Neural progenitor cell (in vitro differentiated cells): ENCODE results near the gene RIPOR2. TPM values are rescaled to one million over a fixed set of nuclear protein-coding genes. Genes with fewer than 3 reads are reported as not detected.

Experiments
- DNase-seq: peaks from one replicate; pipeline ENCODE4 v3.0.0-alpha.2; 2016; ENCODE audit warnings: low spot score
- H2AFZ ChIP-seq: fragments of 200-600 bp; sonication (generic); replicated peaks from 2 replicates; pipeline ENCODE4 v1.6.1; 2016; ENCODE audit warnings: antibody characterized with exemption
- H3F3A ChIP-seq: fragments of 200-600 bp; sonication (generic); 2 replicates; pipeline ENCODE4 v1.6.1; 2016; ENCODE audit warnings: antibody characterized with exemption, low read depth
- H3K27ac ChIP-seq: fragments of 200-600 bp; sonication (generic); 2 replicates; pipeline ENCODE4 v1.5.1; 2016; ENCODE audit warnings: mild to moderate bottlenecking
- H3K27me3 ChIP-seq: fragments of 200-600 bp; sonication (generic); 2 replicates; pipeline ENCODE4 v1.6.1; 2016; ENCODE audit warnings: mild to moderate bottlenecking, moderate library complexity
- H3K36me3 ChIP-seq: fragments of 200-600 bp; sonication (generic); 2 replicates; pipeline ENCODE4 v1.5.1; 2016
- H3K4me1 ChIP-seq: fragments of 200-600 bp; sonication (generic); 2 replicates; pipeline ENCODE4 v1.6.1; 2016; ENCODE audit warnings: mixed run types
- H3K4me2 ChIP-seq: fragments of 200-600 bp; sonication (generic); 2 replicates; pipeline ENCODE4 v1.6.1; 2016
- H3K4me3 ChIP-seq: fragments of 200-600 bp; sonication (generic); 2 replicates; pipeline ENCODE4 v1.5.1; 2016
- H3K79me2 ChIP-seq: fragments of 200-600 bp; sonication (generic); 2 replicates; pipeline ENCODE4 v1.6.1; 2016; ENCODE audit warnings: low read depth
- H3K9ac ChIP-seq: fragments of 200-600 bp; sonication (generic); 2 replicates; pipeline ENCODE4 v1.6.1; 2016
- H3K9me3 ChIP-seq: fragments of 200-600 bp; sonication (generic); 2 replicates; pipeline ENCODE4 v1.5.1; 2016; ENCODE audit warnings: low read depth
- H4K20me1 ChIP-seq: fragments of 200-600 bp; sonication (generic); 2 replicates; pipeline ENCODE4 v1.6.1; 2016; ENCODE audit warnings: low read depth
- H3K27ac Mint-ChIP-seq: 3 replicates; pipeline ENCODE4 v1.8.0; 2021; ENCODE audit warnings: mixed read lengths
- H3K27me3 Mint-ChIP-seq: 2 replicates; pipeline ENCODE4 v1.8.0; 2022; ENCODE audit warnings: low read depth, mild to moderate bottlenecking, inconsistent platforms, moderate library complexity, mixed read lengths; ENCODE audit not compliant: insufficient read depth
- H3K36me3 Mint-ChIP-seq: 3 replicates; pipeline ENCODE4 v1.8.0; 2021; ENCODE audit warnings: mixed read lengths
- H3K4me1 Mint-ChIP-seq: 3 replicates; pipeline ENCODE4 v1.8.0; 2021; ENCODE audit warnings: mixed read lengths
- H3K4me3 Mint-ChIP-seq: 3 replicates; pipeline ENCODE4 v1.8.0; 2021; ENCODE audit warnings: mild to moderate bottlenecking, moderate library complexity, mixed read lengths
- H3K9me3 Mint-ChIP-seq: 3 replicates; pipeline ENCODE4 v1.8.0; 2020; ENCODE audit warnings: mixed read lengths
- CTCF ChIP-seq: fragments of 200-600 bp; sonication (generic); IDR thresholded peaks from 2 replicates; pipeline ENCODE4 v1.5.1; 2017; ENCODE audit warnings: antibody characterized with exemption, mild to moderate bottlenecking
- EZH2 ChIP-seq: fragments of 200-600 bp; sonication (generic); IDR thresholded peaks from 2 replicates; pipeline ENCODE4 v1.6.1; 2017; ENCODE audit warnings: antibody characterized with exemption, mild to moderate bottlenecking, moderate library complexity
- EZH2phosphoT487 ChIP-seq: fragments of 200-600 bp; sonication (generic); IDR thresholded peaks from 2 replicates; pipeline ENCODE4 v1.6.1; 2017; ENCODE audit warnings: antibody characterized with exemption
- total RNA-seq: library from RNA; depleted of rRNA; stranded (reverse); fragments of >200 nt; gene quantifications from 2 replicates; pipeline ENCODE4 v1.2.3, GENCODE V29; 2015; ENCODE audit warnings: low replicate concordance

The RIPOR2 gene
- total RNA-seq, 1 donor from 2014 or later: 0.26 TPM

GRCh38 chr6:24933868-24934401 lies 1.8 kb downstream of the RIPOR2 start:
- no peak for TF ChIP-seq EZH2
- TF ChIP-seq EZH2phosphoT487: no peak
- peak; percentile 88 for TF ChIP-seq CTCF
- H3K27ac ChIP-seq: no peak overlapping the region
- no peak overlapping the region for H3K4me3 Mint-ChIP-seq
- no peaks in the 10 kb centered on the region for H3K79me2 ChIP-seq
- H3K4me1 ChIP-seq: peaks cover 28% of the 10 kb centered on the region
- H4K20me1 ChIP-seq: no peaks in the 10 kb centered on the region
- peak; percentile 83 for DNase-seq
- H3K4me2 ChIP-seq: no peak overlapping the region
- H3K36me3 Mint-ChIP-seq: no peaks in the 10 kb centered on the region
- H3K4me3 ChIP-seq: no peak overlapping the region
- no peak overlapping the region for H3K9ac ChIP-seq
- H3K9me3 ChIP-seq: no peaks in the 10 kb centered on the region
- no peak overlapping the region for H2AFZ ChIP-seq
- H3K27me3 Mint-ChIP-seq: peaks cover 11% of the 10 kb centered on the region
- H3K9me3 Mint-ChIP-seq: no peaks in the 10 kb centered on the region
- H3K27me3 ChIP-seq: no peaks in the 10 kb centered on the region
- no peaks in the 10 kb centered on the region for H3K36me3 ChIP-seq
- H3K27ac Mint-ChIP-seq: no peak overlapping the region
- H3K4me1 Mint-ChIP-seq: peaks cover 53% of the 10 kb centered on the region
- H3F3A ChIP-seq: peaks cover 11% of the 10 kb centered on the region

- H3K36me3 ChIP-seq: no peaks in the 10 kb centered on the region
- no peak overlapping the region for H3K4me2 ChIP-seq
- Mint-ChIP-seq H3K9me3 (no peaks in the 10 kb centered on the region), H3K27ac (no peak overlapping the region), H3K27me3 (peaks cover 11% of the 10 kb centered on the region), H3K36me3 (no peaks in the 10 kb centered on the region), H3K4me3 (no peak overlapping the region), H3K4me1 (peaks cover 58% of the 10 kb centered on the region)
- H4K20me1 ChIP-seq: no peaks in the 10 kb centered on the region
- H3K9me3 ChIP-seq: no peaks in the 10 kb centered on the region
- H3K27me3 ChIP-seq: no peaks in the 10 kb centered on the region
- H3K27ac ChIP-seq: no peak overlapping the region
- H3K4me1 ChIP-seq: peaks cover 28% of the 10 kb centered on the region
- no peak overlapping the region for H2AFZ ChIP-seq
- TF ChIP-seq EZH2phosphoT487 (no peak), CTCF (no peak), EZH2 (no peak)
- no peak overlapping the region for H3K9ac ChIP-seq
- peaks cover 11% of the 10 kb centered on the region for H3F3A ChIP-seq
- no peak overlapping the region for H3K4me3 ChIP-seq
- no peaks in the 10 kb centered on the region for H3K79me2 ChIP-seq
- no peak for DNase-seq
Measured at GRCh38 chr6:24933266-24933665, 2.5 kb downstream of the RIPOR2 start.

- no peak for DNase-seq
- Histone ChIP-seq H2AFZ (no peak overlapping the region), H3K4me2 (no peak overlapping the region), H3K79me2 (no peaks in the 10 kb centered on the region), H3K4me3 (no peak overlapping the region), H3K9ac (no peak overlapping the region), H3K4me1 (peaks cover 28% of the 10 kb centered on the region), H3K27ac (no peak overlapping the region), H3K36me3 (no peaks in the 10 kb centered on the region), H3K27me3 (no peaks in the 10 kb centered on the region), H3K9me3 (no peaks in the 10 kb centered on the region), H3F3A (peaks cover 11% of the 10 kb centered on the region), H4K20me1 (no peaks in the 10 kb centered on the region)
- no peaks in the 10 kb centered on the region for H3K9me3 Mint-ChIP-seq
- H3K27me3 Mint-ChIP-seq: peaks cover 11% of the 10 kb centered on the region
- no peak for TF ChIP-seq CTCF
- TF ChIP-seq EZH2phosphoT487: no peak
- TF ChIP-seq EZH2: no peak
- no peaks in the 10 kb centered on the region for H3K36me3 Mint-ChIP-seq
- H3K4me3 Mint-ChIP-seq: no peak overlapping the region
- H3K27ac Mint-ChIP-seq: no peak overlapping the region
- peaks cover 59% of the 10 kb centered on the region for H3K4me1 Mint-ChIP-seq
Measured at GRCh38 chr6:24932832-24933231, 2.9 kb downstream of the RIPOR2 start.
